GM03348 (cell line): ENCODE data around the gene AP3M1.
"Not testable (repeated sequence)": the region's sequence is repeated elsewhere in the genome, so short reads cannot be mapped to it uniquely, and the experiment has no call there.

ENCODE experiments used
- DNase-seq: peaks from one replicate; pipeline ENCODE4 v3.0.0; 2012; ENCODE audit warnings: low spot score

Gene AP3M1

DNA sequence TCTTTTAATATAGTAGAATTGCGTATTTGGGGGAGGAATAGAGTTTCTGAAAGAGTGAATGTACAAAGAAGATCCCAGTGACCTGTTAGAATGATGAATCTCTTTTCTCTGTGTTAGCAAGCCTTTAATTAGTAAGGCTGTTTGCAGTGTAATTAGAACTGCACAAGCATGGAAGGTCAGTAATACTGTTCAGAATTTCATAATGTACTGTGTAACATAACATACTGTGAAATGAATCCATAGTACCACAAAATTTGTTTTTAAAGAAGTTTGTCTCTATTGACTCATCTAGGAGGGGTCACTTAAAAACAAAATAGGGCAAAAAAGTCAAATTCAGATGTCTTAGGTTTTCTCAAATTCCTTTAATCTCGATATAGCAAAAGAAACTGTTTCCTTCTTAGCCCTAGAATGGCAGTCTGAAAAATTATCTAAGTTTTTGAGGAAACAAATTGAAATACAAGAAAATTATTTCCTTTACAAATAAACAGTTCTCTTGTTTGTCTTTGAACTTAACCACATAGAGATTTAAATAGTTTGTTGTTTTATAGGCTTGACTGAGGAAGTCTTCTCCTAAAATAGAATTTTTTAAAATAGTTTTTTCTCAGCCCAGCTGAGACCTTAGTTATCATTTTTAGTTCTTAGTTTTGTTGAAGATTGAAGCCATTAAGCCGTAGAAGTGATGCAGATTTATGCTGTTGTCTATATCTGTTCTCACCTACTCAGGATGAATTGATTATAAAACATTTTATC lies 12.9 kb upstream of the AP3M1 start:
- no peak for DNase-seq

DNA sequence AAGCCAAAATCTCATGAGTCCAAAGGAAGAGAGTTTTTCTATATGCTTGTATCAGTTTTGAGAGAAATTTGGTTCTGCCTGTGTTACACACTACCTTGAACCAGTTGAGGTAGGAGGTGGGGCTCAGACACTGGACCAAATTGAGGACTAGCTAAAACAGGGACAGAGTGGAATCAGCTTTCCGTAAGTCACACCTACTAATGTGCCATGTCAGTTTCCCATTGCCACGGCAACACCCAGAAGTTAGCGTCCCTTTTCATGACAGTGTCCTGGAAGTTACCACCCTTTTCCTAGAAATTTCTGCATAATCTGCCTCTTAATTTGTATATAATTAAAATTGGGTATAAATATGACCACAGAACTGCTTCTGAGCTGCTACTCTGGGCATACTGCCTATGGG lies 9.4 kb upstream of the AP3M1 start:
- no peak for DNase-seq

DNA sequence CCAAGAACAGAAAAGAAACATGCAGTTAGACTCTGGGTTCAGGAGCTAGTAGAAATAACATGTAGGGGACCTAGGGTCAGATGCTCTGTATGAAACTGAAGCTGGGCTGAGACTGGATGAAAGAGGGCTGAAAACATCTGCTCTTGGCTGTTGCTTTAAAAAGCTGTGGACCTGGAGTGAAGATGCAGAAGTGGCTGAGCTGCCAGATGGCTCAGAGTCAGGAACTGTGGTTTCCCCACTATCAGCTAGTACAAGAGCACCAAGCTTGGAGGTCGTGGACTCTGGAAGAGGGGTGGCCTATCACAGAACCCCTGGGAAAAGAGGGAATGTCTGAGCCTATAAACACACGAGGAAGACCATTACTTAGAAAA lies 6.3 kb upstream of the AP3M1 start:
- no peak for DNase-seq

DNA sequence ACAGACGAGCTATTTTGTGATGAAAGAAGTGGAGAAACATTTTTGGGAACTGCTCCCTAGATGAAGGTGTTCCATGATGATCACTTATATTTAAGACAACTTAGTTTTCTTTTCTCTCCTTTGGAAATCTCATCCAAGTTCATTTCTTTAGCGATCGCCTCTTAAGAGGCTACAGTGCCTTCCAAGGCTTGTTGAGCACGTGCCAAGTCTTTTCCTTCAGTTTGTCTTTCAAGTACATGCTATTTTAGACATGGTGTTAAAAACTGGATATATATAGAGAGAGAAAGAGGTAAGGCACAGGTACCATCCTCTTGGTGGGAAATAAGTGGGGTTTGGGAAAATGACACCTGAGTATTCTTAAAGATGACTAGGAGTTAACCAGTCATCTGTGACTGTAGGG lies 3.0 kb upstream of the AP3M1 start:
- DNase-seq = no peak

DNA sequence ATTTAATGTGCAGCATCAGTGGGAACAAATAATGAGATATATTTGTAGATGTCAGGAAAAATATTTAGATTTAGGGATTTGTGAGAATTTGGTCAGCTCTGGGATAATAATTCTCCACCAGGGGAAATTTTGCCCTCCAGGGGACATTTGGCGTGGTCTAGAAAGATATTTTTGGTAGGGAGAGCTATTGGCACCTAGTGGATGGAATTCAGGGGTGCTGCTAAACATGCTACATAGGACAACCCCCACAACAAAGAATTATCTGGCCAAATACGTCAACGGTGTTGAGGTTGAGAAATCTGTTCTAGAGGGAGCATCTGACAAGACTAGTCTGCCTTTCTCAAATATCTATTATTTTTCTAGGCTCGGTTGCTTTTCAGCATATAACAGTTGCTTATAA lies 2.5 kb upstream of the AP3M1 start:
- DNase-seq = peak; percentile 11

DNA sequence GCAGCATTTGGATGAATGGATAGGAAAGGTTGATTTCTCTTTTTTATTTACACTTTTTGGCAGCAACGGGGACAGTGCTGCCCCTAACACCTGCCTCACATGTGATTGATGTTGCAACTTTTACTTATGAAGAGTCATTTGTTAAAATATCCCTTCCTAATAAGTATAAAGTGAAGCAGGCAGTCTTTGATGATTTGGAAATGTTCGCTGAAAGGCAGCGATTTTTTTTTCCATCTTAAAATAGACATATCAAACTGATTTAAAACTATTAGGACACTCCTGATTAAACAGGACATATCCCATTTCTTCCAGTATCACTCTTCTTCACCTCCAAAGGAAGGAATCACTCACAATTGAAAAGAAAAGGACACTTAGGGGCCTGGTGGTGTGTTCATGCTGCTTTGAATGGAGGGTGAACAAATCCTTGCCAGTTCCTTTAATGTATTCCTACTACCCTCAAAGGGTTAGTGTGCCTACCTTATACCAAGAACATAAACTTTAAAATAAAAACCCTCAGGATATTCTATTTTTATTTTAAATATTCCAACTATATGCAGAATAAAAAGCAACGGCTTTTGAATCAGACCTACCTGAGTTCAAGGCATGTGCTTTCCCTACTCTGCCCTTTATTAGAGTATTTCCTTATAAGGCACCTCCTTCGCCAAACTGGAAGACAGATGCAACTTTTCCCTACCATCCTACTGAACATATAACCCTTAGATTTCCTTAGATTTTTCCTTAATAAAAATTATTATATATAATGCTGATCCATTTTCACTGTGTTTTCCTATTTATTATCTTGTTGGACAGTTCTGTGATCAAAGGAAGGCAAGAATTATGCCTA lies 1.5 kb upstream of the AP3M1 start:
- DNase-seq = no peak

DNA sequence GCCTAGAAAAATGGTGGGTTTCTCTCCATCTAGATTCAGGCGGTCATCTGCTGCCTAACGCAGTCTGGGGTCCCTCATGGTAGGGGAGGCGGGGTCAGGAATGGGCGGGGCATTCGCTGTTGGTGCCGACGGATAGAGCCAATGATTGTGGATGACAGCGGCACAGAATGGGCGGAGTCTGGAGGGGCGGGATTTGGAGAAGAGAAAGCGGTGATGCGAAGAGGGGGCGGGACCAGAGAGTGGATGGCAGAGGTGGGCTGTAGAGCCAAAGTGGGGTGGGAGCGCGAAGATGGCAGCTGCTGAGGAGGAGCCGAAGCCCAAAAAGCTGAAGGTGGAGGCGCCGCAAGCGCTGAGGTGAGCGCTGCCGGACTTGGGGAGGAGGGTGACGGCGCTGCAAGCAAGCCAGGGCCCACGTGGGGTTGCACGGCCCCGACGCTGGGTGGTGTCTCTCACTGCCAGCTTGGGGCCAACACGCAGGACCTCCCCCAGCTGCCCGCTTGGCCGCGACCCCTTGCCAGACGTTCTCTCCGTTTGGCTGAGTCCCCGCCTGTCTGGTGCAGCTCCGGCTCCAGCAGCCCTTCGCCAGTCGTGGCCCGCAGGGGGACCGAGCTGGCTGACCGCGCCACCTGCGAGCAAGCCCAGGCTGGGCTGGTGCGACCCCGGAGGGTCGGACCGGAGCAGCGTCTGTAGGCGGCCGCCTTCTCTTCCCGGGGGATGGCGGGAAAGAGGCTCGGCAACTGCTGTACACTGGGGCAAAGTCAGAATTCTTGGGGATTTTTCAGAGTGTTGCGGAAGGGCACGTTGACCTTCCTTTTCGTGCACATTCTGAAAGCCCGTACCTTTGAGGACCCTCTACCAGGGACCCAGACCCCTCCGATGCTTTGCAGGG lies 606 bp upstream of the AP3M1 start, which contains the start of gene ADK:
TSS of gene ADK (plus strand) at position 232 of the 889 bp plus-strand sequence. CDS start at position 290, 58 bp downstream.
- peak; percentile 99 for DNase-seq

DNA sequence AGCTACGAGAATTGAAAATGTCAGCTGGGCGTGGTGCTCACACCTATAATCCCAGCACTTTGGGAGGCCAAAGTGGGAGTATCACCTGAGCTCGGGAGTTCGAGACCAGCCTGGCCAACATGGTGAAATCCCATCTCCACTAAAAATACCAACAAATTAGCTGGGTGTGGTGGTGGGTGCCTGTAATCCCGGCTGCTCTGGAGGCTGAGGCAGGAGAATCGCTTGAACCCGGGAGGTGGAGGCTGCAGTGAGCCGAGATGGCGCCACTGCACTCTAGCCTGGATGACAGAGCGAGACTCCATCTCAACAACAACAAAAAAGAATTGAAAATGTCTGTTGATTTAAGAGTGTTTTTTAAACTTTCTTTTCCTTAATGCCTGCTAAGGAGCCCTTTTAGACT lies 3.6 kb downstream of the AP3M1 start:
- not testable (repeated sequence) for DNase-seq

DNA sequence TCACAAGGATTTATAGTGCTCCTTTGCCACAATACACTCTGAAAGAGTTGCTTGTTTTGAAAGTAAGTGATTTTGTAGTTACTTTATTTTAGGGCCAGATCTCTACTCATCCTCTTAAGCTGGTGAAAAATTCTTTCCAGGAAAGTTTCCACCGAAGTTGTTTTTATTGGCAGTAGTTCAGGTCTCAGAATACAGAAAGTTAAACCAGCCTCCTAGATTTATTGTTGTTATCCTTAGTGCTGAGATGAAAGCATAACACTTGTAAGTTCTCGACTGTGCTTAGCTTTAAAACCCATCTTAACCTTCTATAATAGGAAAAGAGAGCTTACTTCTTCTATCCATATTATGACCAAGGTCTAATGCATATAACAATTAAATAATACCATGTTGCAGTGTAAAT lies 5.5 kb downstream of the AP3M1 start:
- DNase-seq = peak; percentile 69

DNA sequence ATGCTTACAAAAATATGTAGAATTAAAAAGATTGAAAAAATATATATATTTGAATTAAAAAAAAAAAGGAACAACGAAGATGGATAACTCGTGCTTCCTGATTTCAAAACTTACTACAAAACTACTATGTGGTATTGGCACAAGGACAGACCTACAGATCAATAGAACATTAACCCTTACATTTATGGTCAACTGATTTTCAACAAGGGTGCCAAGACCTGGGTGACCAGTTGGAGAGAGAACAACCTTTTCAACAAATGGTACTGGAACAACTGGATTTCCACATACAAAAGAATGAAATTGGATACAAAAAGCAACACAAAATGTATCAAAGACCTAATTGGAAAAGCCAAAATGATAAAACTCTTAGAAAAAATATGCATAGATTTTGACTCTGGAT lies 10.1 kb downstream of the AP3M1 start:
- no peak for DNase-seq

DNA sequence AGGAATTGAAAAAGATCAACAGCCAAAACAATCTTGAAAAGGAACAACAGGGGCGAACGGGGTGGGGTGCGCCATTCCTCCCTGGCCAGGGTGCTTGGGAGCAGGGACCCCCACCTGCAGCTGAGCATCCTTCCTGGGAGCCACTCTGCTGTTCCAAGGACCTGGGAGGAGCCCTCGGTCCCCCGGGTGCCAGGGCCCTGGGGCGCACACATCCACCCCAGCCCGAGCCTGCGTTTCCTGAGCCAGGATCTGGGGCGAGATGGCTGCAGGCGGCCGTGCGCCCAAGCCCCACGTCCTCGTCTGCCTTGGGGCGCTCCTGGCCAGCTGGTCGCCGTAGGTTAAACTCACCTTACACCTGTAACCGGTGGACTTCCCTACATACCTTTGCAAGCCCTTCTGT lies 10.6 kb downstream of the AP3M1 start:
- DNase-seq = no peak

DNA sequence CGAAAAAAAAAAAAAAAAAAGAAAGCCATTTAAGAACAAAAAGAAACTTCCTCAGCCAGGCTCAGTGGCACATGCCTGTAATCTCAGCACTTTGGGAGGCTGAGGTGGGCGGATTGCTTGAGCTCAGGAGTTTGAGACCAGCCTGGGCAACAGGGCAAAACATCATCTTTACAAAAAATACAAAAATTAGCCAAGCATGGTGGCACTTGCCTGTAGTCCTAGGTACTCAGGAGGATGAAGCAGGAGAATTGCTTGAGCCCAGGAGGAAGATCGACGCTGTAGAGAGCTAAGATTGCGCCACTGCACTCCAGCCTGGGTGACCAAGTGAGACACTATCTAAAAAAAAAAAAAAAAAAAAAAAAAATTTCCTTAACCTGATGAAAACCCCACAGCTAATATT lies 12.0 kb downstream of the AP3M1 start:
- DNase-seq = not testable (repeated sequence)

DNA sequence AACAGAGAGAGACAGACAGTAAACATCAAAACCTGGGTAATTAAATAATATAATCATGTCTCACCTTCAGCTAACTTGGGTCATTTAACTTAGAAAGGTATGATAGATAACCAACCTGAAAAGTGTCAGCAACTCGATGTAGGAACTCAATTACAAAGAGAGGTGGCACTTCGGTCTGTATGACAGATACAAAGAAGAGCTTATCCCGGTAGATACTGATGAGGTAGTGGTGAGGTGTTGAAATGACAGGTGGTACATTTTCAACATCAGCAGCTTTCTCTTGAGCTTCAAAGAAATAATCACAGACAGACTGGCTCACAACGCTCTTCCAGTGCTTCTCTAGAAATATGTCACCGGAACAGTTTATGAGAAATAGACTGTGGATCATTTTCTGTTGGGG lies 12.6 kb downstream of the AP3M1 start:
- DNase-seq = no peak

DNA sequence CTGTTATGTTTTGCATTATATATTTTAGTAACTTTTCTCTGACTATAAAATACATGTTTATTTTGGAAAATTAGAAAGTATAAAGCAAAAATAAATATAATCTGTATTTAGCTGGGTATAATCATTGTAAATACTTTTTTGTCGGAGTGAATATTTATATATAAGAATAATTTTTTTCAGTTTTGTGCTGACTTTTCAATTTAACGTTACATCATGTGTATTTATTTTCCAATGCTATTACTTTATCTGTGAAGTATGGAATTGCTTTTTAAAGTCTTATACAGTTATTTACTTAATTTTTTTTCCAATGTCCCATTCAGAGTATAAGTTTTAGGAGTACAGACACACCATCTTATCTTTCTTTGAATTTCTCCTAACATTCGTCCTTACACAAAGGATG lies 15.2 kb downstream of the AP3M1 start:
- no peak for DNase-seq

DNA sequence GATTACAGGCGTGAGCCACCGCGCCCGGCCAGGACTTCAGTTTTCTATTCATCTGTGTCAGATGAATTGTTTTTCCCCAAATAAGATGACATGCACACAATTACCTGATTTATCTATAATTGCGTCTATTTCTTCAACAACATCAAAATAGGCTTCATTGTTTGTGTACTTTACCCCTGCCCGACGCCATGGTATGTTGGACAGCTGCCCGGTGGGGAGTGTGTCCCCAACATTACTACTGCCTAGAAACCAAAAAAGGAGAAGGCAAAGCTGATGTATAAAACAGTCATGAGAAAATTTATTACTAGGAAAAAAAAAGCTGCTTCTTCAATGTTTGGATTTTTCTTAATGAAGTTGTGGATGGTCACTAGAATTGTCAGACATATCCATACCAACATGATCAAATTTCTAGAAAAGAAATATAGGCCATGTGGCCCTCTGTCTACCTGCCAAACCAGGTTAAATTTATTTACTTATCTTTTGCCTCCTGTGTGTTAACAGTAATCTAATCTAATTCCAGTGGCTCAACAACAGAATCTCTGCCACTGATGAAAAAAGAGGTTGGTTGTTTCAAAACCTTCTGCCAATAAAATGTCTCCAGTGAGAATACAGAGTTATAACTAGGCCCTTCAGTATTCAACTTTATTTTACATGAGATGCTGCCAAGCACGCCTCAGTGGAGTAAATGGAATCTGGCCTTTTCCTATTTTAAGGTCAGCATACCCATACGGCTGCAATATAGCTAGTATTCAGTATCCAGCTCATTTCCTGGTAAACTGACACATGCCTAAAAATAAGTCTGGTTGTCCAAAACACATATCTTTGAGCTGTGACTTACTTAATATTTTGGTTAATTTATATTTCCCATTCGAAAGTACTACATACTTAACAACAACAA lies 16.5 kb downstream of the AP3M1 start:
- no peak for DNase-seq

DNA sequence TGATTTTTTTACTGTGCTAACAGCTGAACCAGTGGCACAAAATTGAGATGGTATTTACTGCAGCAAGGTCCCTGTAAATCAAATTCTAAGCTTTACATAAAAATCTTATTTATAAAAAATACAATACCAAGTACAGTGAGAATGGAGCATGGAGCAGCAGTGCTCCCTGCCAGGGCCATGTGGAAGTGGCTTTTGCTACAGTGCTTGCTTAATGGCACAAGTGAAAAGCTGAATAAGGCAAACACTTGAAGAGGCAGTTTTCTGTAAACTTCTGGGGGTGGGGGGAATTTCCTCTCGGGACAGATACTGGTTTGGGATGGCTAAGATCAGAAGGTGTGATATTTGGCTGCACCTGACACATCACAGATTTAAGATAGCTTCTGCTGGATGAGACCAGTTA lies 27.5 kb downstream of the AP3M1 start:
- DNase-seq = no peak

DNA sequence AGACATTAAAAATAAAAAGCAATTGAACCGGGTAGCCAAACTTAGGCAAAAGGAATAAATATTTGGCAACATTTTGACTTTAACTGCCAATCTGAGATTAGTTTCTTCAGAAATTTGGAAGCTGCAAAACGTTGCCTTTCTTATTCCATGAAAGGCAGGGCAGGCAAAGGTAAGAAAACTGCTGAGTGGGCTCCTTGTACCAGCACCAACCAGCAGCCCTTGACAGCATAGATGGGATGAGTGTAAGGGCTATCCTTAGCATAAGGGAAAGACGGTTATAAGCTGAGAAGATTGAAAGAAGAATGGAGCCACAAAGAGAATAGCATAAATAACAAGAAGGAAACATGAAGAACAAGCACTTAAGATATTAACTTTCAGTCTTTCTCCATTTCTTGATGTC lies 28.6 kb downstream of the AP3M1 start:
- DNase-seq = no peak

DNA sequence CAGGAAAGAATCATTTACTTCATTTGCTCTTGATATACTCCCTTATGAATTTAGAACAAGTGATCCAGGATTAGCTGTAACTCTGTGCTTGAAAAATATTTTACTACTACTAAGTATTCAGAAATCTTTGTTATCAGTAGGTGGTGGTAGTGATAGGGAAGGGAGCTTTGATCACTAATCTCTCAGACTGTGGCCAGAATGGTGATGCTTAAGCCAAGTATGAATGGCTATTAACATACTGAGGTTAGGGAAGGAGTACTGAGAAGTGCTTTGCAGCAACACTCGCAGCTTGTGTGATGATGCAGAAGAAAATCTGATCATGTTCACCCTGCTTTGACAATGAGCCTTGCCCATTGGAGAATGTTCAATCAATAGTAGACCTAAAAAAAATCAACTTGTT lies 29.3 kb downstream of the AP3M1 start:
- no peak for DNase-seq

DNA sequence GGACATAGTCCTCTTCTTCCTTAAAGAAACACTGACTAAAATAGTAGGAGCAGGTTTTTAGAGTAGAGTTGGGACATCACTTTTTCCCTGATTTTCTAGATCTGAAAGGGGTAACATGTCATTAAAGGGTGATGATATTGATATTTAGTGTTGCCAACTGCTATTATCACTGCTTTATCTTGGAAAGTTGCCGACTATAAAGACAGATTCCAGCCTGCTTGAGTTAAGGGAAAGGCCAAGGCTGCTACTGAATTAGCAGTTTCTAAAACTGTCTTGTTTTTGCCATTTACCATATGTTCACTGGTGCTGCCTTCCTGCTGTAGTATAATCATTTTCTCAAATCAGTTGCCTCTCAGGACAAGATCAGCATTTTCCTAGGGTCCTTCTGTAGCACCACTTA lies 29.7 kb downstream of the AP3M1 start:
- no peak for DNase-seq

DNA sequence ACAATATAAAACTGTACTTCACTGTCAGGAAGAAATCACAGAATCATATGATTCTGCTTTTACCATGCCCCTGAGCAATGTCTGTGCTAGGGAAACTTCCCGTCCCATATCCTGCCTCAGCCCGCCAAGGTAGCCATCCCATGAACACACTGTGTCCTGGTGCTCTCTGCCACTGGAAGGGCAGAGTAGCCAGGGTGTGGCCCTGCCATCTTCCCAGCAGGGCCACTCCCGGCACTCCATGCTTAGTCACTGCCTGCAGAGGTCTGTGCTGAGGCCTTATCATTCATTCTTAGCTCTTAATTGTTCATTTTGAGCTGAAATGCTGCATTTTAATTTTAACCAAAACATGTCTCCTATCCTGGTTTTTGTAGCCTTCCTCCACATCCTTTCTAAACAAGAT lies 31.8 kb downstream of the AP3M1 start:
- DNase-seq = peak; percentile 42

DNA sequence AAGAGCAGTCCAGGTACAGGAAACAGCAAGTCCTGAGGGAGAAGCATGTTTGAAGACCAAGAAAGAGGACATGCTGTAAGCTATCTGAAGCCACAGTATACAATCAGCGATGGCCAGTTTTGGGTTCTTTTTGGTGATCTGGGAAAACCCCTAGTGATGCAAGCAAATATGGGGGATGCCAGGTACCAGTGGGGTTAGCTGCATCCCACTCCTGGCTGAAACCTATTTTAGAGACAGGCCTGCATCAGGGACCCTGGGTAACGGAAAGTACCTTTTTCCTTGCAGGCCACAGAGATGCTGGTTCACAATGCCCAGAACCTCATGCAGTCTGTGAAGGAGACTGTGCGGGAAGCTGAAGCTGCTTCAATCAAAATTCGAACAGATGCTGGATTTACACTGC lies 32.9 kb downstream of the AP3M1 start:
- DNase-seq = no peak
